ENCODE measurements around the gene TMTC2. TPM values are rescaled to one million over a fixed set of nuclear protein-coding genes. Genes with fewer than 3 reads are reported as not detected.

The TMTC2 gene
- total and polyA plus RNA-seq, 2 donors (not counting 1 experiment from before 2014, with no cell fraction given), result 2.4 to 3.2 TPM

DNA sequence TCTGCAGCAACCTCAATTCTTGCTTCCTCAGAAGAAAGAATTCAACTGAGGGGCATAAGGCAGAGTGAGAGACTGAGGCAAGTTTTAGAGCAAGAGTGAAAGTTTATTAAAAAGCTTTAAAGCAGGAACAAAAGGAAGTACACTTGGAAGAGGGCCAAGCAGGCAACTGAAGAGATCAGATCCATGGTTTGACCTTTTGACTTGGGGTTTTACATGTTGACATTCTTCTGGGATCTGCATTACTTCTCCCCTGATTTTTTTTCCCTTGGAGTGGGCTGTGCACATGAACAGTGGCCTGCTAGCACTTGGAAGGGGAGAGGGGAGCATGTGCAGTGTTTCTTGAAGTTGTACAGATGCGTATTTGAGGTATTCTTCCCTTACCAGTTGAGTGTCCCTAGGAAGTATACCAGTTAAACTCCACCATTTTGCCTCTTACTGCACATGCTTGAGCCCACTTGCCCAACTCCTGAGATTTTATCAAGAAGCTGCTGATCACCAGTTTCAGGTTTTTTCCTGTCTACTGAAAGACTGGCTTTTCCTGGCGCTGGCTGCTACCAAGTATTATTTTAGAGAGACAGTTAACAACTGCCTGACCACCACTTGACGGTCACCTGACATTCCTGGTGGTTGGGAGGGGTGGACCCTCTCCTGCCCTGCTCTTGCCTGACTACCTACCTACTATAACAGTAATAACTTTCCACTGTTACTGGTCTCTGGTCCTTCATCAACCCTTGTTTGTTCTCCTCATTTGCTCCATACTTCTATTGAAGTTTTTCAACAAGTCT is 26.0 kb upstream of the TMTC2 start:
- Histone ChIP-seq H3K36me3 (replicated peaks in 1 of 2; ENCODE audit: control extremely low read depth in 1 of 2, control insufficient read depth in 1 of 2, extremely low read depth in 1 of 2, insufficient read depth in 2 of 2, low read length in 1 of 2) (no peaks in the 10 kb centered on the region), H3K4me2 (replicated peaks; ENCODE audit: low read depth, low read length, poor library complexity, severe bottlenecking) (no peak overlapping the region), H3K79me2 (ENCODE audit: control insufficient read depth, insufficient read depth, low read length) (no peaks in the 10 kb centered on the region), H3K9me3 (ENCODE audit: control extremely low read depth in 1 of 3, control insufficient read depth in 2 of 3, insufficient read depth in 1 of 3, low read length in 2 of 3) (peaks cover 0 to 10% (median 1%) of the 10 kb centered on the region in 3 donors), H3K9ac (ENCODE audit: low read length) (no peak overlapping the region), H4K20me1 (ENCODE audit: control insufficient read depth, insufficient read depth, low read length, poor library complexity, severe bottlenecking) (no peaks in the 10 kb centered on the region), H3K27me3 (replicated peaks in 1 of 4; ENCODE audit: control extremely low read depth in 1 of 4, control insufficient read depth in 3 of 4, insufficient read depth in 4 of 4, low read length in 3 of 4) (no peaks in the 10 kb centered on the region), H2AFZ (ENCODE audit: insufficient read depth, low read depth, low read length, poor library complexity, severe bottlenecking) (no peak overlapping the region), H3K27ac (ENCODE audit: low read length in 2 of 2) (no peak overlapping the region), H3K4me1 (ENCODE audit: control insufficient read depth in 2 of 2, insufficient read depth in 2 of 2, low read length in 2 of 2) (no peaks in the 10 kb centered on the region), H3K4me3 (ENCODE audit: control extremely low read depth in 1 of 5, extremely low read depth in 1 of 5, insufficient read depth in 1 of 5, low read depth in 2 of 5, low read length in 4 of 5) (no peak overlapping the region)
- intact Hi-C loops (cut with micrococcal nuclease), result no loop called here
- CTCF ChIA-PET, result no interaction called here
- H3K27ac Mint-ChIP-seq, result no peak overlapping the region
- ATAC-seq (ENCODE audit: low read depth), result no peak
- peaks cover 3% of the 10 kb centered on the region for H3K9me3 Mint-ChIP-seq (ENCODE audit: insufficient read depth)
- no peak for DNase-seq
- 100% methylated on average over 1 of the region's 3 CpGs for WGBS (ENCODE audit: insufficient coverage)
- H3K27me3 Mint-ChIP-seq, result peaks cover 3% of the 10 kb centered on the region
- no peak for TF ChIP-seq EZH2 (IDR thresholded peaks at IDR 0.05; ENCODE audit: borderline replicate concordance, insufficient read depth, low read depth, low read length, poor library complexity, severe bottlenecking)
- TF ChIP-seq, protein P1, sequence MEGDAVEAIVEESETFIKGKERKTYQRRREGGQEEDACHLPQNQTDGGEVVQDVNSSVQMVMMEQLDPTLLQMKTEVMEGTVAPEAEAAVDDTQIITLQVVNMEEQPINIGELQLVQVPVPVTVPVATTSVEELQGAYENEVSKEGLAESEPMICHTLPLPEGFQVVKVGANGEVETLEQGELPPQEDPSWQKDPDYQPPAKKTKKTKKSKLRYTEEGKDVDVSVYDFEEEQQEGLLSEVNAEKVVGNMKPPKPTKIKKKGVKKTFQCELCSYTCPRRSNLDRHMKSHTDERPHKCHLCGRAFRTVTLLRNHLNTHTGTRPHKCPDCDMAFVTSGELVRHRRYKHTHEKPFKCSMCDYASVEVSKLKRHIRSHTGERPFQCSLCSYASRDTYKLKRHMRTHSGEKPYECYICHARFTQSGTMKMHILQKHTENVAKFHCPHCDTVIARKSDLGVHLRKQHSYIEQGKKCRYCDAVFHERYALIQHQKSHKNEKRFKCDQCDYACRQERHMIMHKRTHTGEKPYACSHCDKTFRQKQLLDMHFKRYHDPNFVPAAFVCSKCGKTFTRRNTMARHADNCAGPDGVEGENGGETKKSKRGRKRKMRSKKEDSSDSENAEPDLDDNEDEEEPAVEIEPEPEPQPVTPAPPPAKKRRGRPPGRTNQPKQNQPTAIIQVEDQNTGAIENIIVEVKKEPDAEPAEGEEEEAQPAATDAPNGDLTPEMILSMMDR (IDR thresholded peaks at IDR 0.05), result no peak
- POLR2A ChIA-PET, result no interaction called here
- no peak overlapping the region for H3K4me3 Mint-ChIP-seq
- no peaks in the 10 kb centered on the region for H3K4me1 Mint-ChIP-seq

DNA sequence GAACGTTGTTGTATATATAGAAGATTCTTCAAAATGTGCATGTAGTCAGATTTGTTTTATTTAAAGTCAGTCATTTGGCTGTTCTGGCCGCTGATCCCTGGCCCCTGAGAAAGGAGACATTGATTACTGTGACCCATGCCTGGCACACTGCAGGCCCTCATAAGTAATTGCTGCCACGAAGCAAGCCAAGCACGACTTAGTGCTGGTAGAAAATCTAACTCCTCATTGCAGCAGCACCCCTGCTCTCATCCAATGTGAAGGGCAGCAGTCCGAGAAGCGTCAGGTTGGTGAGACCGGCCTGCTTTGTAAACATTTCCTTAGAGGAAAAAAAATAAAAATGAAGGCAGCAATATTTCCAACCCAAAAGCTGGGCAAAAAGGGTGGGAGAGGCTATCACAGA is 22.8 kb upstream of the TMTC2 start:
- WGBS (ENCODE audit: insufficient coverage), result 57% methylated on average over 4 of the region's 7 CpGs
- H2AFZ ChIP-seq (ENCODE audit: insufficient read depth, low read depth, low read length, poor library complexity, severe bottlenecking), result no peak overlapping the region
- no peaks in the 10 kb centered on the region for H3K36me3 ChIP-seq (replicated peaks in 1 of 2; ENCODE audit: control extremely low read depth in 1 of 2, control insufficient read depth in 1 of 2, extremely low read depth in 1 of 2, insufficient read depth in 2 of 2, low read length in 1 of 2)
- no peaks in the 10 kb centered on the region for H3K27me3 ChIP-seq (replicated peaks in 1 of 4; ENCODE audit: control extremely low read depth in 1 of 4, control insufficient read depth in 3 of 4, insufficient read depth in 4 of 4, low read length in 3 of 4)
- no peaks in the 10 kb centered on the region for H4K20me1 ChIP-seq (ENCODE audit: control insufficient read depth, insufficient read depth, low read length, poor library complexity, severe bottlenecking)
- TF ChIP-seq, protein P1 (IDR thresholded peaks at IDR 0.05), result no peak
- TF ChIP-seq EZH2 (IDR thresholded peaks at IDR 0.05; ENCODE audit: borderline replicate concordance, insufficient read depth, low read depth, low read length, poor library complexity, severe bottlenecking), result no peak
- H3K9ac ChIP-seq (ENCODE audit: low read length), result no peak overlapping the region
- H3K9me3 ChIP-seq (ENCODE audit: control extremely low read depth in 1 of 3, control insufficient read depth in 2 of 3, insufficient read depth in 1 of 3, low read length in 2 of 3), result peaks cover 0 to 6% (median 0%) of the 10 kb centered on the region in 3 donors
- H3K4me1 ChIP-seq (ENCODE audit: control insufficient read depth in 2 of 2, insufficient read depth in 2 of 2, low read length in 2 of 2), result no peaks in the 10 kb centered on the region
- Mint-ChIP-seq H3K4me1 (no peaks in the 10 kb centered on the region), H3K27ac (no peak overlapping the region), H3K4me3 (no peak overlapping the region), H3K27me3 (peaks cover 4% of the 10 kb centered on the region), H3K9me3 (ENCODE audit: insufficient read depth) (peaks cover 3% of the 10 kb centered on the region)
- CTCF ChIA-PET, result no interaction called here
- H3K27ac ChIP-seq (ENCODE audit: low read length in 2 of 2), result no peak overlapping the region
- intact Hi-C loops (cut with micrococcal nuclease), result no loop called here
- no peak for DNase-seq
- POLR2A ChIA-PET, result no interaction called here
- H3K4me2 ChIP-seq (replicated peaks; ENCODE audit: low read depth, low read length, poor library complexity, severe bottlenecking), result no peak overlapping the region
- no peaks in the 10 kb centered on the region for H3K79me2 ChIP-seq (ENCODE audit: control insufficient read depth, insufficient read depth, low read length)
- H3K4me3 ChIP-seq (ENCODE audit: control extremely low read depth in 1 of 5, extremely low read depth in 1 of 5, insufficient read depth in 1 of 5, low read depth in 2 of 5, low read length in 4 of 5), result no peak overlapping the region
- no peak for ATAC-seq (ENCODE audit: low read depth)

Data from B cell (primary cell).